DOHH2 (cell line): ENCODE measurements around the gene RFC5.

ENCODE experiments used
- H3F3A ChIP-seq: fragments of 200-600 bp; sonication (generic), shearing (Covaris generic); 2 replicates; pipeline ENCODE4 v1.6.0; 2016; ENCODE audit warnings: antibody characterized with exemption, mild to moderate bottlenecking; ENCODE audit not compliant: control insufficient read depth, insufficient read depth
- H3K27ac ChIP-seq: fragments of 200-600 bp; sonication (generic); 2 replicates; pipeline ENCODE4 v1.5.1; 2014; ENCODE audit warnings: low read depth, mild to moderate bottlenecking, low read length, moderate library complexity
- H3K27me3 ChIP-seq: fragments of 200-600 bp; sonication (generic); 2 replicates; pipeline ENCODE4 v1.6.1; 2014; ENCODE audit warnings: mild to moderate bottlenecking, low read length, mixed read lengths; ENCODE audit not compliant: control insufficient read depth
- H3K36me3 ChIP-seq: fragments of 200-600 bp; sonication (generic); 2 replicates; pipeline ENCODE4 v1.6.1; 2014; ENCODE audit warnings: mild to moderate bottlenecking, low read length, moderate library complexity, mixed read lengths; ENCODE audit not compliant: control insufficient read depth
- H3K4me1 ChIP-seq: fragments of 200-600 bp; sonication (generic); 2 replicates; pipeline ENCODE4 v1.6.1; 2014; ENCODE audit warnings: mild to moderate bottlenecking, low read length, mixed read lengths; ENCODE audit not compliant: control insufficient read depth
- H3K4me2 ChIP-seq: fragments of 200-600 bp; sonication (generic); 2 replicates; pipeline ENCODE4 v1.6.0; 2014; ENCODE audit warnings: mild to moderate bottlenecking, low read length, moderate library complexity
- H3K4me3 ChIP-seq: fragments of 200-600 bp; sonication (generic); 2 replicates; pipeline ENCODE4 v1.5.1; 2014; ENCODE audit warnings: mild to moderate bottlenecking, low read length, mixed read lengths
- H3K79me2 ChIP-seq: fragments of 200-600 bp; sonication (generic); 2 replicates; pipeline ENCODE4 v1.6.1; 2014; ENCODE audit warnings: mild to moderate bottlenecking, low read length, mixed read lengths; ENCODE audit not compliant: control insufficient read depth
- H3K9me2 ChIP-seq: fragments of 200-600 bp; sonication (generic); replicated peaks from 2 replicates; pipeline ENCODE4 v1.6.1; 2014; ENCODE audit warnings: mild to moderate bottlenecking, low read length, mixed read lengths; ENCODE audit not compliant: control insufficient read depth
- H3K9me3 ChIP-seq: fragments of 200-600 bp; sonication (generic); 2 replicates; pipeline ENCODE4 v1.6.1; 2014; ENCODE audit warnings: antibody characterized with exemption, low read length, mixed read lengths; ENCODE audit not compliant: control insufficient read depth, insufficient read depth
- H4K20me1 ChIP-seq: fragments of 200-600 bp; sonication (generic); 2 replicates; pipeline ENCODE4 v1.6.0; 2014; ENCODE audit warnings: low read depth, mild to moderate bottlenecking, antibody characterized with exemption, low read length, moderate library complexity; ENCODE audit not compliant: control insufficient read depth, insufficient read depth
- EZH2phosphoT487 ChIP-seq: fragments of 200-600 bp; sonication (generic); IDR thresholded peaks from 2 replicates; pipeline ENCODE4 v1.6.1; 2017; ENCODE audit warnings: borderline replicate concordance, mild to moderate bottlenecking, antibody characterized with exemption, low read length, moderate library complexity, mixed read lengths
- TF ChIP-seq, protein P1 (sequence below): fragments of 200-600 bp; sonication (generic); IDR thresholded peaks from one replicate; pipeline ENCODE4 v1.5.1; 2014; ENCODE audit warnings: antibody characterized with exemption, mild to moderate bottlenecking, low read depth, low read length; ENCODE audit not compliant: poor library complexity, severe bottlenecking

The RFC5 gene

GRCh38 chr12:118010903-118011302, 5.6 kb upstream of the RFC5 start:
- no peaks in the 10 kb centered on the region for H3F3A ChIP-seq
- peaks cover 6% of the 10 kb centered on the region for H3K27me3 ChIP-seq
- no peak overlapping the region for H3K4me2 ChIP-seq
- no peaks in the 10 kb centered on the region for H4K20me1 ChIP-seq
- H3K4me3 ChIP-seq: no peak overlapping the region
- no peaks in the 10 kb centered on the region for H3K79me2 ChIP-seq
- H3K36me3 ChIP-seq: no peaks in the 10 kb centered on the region
- no peak overlapping the region for H3K27ac ChIP-seq
- H3K9me3 ChIP-seq: no peaks in the 10 kb centered on the region
- H3K9me2 ChIP-seq: no peaks in the 10 kb centered on the region
- H3K4me1 ChIP-seq: 0 out of 2 replicates have a peak, but pooled peaks cover under 1% of the 10 kb centered on the region
- TF ChIP-seq, protein P1, sequence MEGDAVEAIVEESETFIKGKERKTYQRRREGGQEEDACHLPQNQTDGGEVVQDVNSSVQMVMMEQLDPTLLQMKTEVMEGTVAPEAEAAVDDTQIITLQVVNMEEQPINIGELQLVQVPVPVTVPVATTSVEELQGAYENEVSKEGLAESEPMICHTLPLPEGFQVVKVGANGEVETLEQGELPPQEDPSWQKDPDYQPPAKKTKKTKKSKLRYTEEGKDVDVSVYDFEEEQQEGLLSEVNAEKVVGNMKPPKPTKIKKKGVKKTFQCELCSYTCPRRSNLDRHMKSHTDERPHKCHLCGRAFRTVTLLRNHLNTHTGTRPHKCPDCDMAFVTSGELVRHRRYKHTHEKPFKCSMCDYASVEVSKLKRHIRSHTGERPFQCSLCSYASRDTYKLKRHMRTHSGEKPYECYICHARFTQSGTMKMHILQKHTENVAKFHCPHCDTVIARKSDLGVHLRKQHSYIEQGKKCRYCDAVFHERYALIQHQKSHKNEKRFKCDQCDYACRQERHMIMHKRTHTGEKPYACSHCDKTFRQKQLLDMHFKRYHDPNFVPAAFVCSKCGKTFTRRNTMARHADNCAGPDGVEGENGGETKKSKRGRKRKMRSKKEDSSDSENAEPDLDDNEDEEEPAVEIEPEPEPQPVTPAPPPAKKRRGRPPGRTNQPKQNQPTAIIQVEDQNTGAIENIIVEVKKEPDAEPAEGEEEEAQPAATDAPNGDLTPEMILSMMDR: no peak
- no peak for TF ChIP-seq EZH2phosphoT487

GRCh38 chr12:118011377-118011776, 5.1 kb upstream of the RFC5 start:
- Histone ChIP-seq H3K4me3 (no peak overlapping the region), H3K4me1 (peaks cover 5% of the 10 kb centered on the region), H3K27ac (no peak overlapping the region), H3F3A (no peaks in the 10 kb centered on the region), H3K36me3 (no peaks in the 10 kb centered on the region), H3K4me2 (no peak overlapping the region), H3K9me2 (no peaks in the 10 kb centered on the region), H3K27me3 (peaks cover 6% of the 10 kb centered on the region), H4K20me1 (no peaks in the 10 kb centered on the region), H3K79me2 (no peaks in the 10 kb centered on the region), H3K9me3 (no peaks in the 10 kb centered on the region)
- no peak for TF ChIP-seq EZH2phosphoT487
- TF ChIP-seq, protein P1: no peak

GRCh38 chr12:118011961-118012360, 4.5 kb upstream of the RFC5 start:
- Histone ChIP-seq H3K4me3 (no peak overlapping the region), H3K4me1 (peaks cover 5% of the 10 kb centered on the region), H3F3A (no peaks in the 10 kb centered on the region), H3K27ac (no peak overlapping the region), H3K9me2 (no peaks in the 10 kb centered on the region), H3K4me2 (no peak overlapping the region), H3K9me3 (no peaks in the 10 kb centered on the region), H3K27me3 (peaks cover 6% of the 10 kb centered on the region), H4K20me1 (no peaks in the 10 kb centered on the region), H3K36me3 (peaks cover 4% of the 10 kb centered on the region; the same call in 1 of the 2 replicates), H3K79me2 (peaks cover 5% of the 10 kb centered on the region)
- TF ChIP-seq, protein P1: no peak
- no peak for TF ChIP-seq EZH2phosphoT487

DNA sequence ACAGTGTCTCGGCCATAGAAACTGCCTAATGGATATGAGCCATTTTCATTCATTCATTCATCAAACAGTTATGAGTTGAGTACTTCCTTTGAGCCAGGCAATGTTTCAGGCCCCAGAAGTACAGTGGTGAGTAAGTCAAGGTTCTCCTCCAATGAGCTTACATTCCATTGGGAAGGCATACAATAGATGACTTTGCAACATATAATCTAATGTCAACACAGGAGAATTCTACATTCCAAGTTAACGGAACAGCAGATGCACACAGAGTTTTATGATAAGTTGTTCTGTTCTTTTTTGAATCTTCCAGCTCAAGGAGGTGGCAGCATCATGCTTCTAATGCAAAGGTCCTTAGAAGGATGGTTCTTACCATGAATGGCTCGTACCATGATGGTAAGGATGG, 3.2 kb upstream of the RFC5 start:
- TF ChIP-seq, protein P1: no peak
- TF ChIP-seq EZH2phosphoT487: no peak
- H3K79me2 ChIP-seq: peaks cover 18% of the 10 kb centered on the region

More for the DNA sequence above, 3.2 kb upstream of the RFC5 start:
- Histone ChIP-seq H4K20me1 (peaks cover 7% of the 10 kb centered on the region; the same call in 1 of the 2 replicates), H3F3A (no peaks in the 10 kb centered on the region), H3K27me3 (peaks cover 6% of the 10 kb centered on the region), H3K36me3 (peaks cover 17% of the 10 kb centered on the region), H3K4me1 (peaks cover 13% of the 10 kb centered on the region), H3K9me3 (no peaks in the 10 kb centered on the region), H3K4me3 (no peak overlapping the region), H3K4me2 (no peak overlapping the region), H3K9me2 (no peaks in the 10 kb centered on the region), H3K27ac (no peak overlapping the region)
